Activated CD8-positive, alpha-beta memory T cell treated with anti-CD3 and anti-CD28 coated beads for 4 hours (primary cell): ENCODE results near the gene MARCHF7.
"Not testable (repeated sequence)": the region's sequence is repeated elsewhere in the genome, so short reads cannot be mapped to it uniquely, and the experiment has no call there.

Experiments
- DNase-seq, 2 donors: peaks; one replicate each; pipeline ENCODE4 v3.0.0-alpha.2; 2020; ENCODE audit warnings: low read depth in 2 of 2

The MARCHF7 gene, protein sequence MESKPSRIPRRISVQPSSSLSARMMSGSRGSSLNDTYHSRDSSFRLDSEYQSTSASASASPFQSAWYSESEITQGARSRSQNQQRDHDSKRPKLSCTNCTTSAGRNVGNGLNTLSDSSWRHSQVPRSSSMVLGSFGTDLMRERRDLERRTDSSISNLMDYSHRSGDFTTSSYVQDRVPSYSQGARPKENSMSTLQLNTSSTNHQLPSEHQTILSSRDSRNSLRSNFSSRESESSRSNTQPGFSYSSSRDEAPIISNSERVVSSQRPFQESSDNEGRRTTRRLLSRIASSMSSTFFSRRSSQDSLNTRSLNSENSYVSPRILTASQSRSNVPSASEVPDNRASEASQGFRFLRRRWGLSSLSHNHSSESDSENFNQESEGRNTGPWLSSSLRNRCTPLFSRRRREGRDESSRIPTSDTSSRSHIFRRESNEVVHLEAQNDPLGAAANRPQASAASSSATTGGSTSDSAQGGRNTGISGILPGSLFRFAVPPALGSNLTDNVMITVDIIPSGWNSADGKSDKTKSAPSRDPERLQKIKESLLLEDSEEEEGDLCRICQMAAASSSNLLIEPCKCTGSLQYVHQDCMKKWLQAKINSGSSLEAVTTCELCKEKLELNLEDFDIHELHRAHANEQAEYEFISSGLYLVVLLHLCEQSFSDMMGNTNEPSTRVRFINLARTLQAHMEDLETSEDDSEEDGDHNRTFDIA

DNA sequence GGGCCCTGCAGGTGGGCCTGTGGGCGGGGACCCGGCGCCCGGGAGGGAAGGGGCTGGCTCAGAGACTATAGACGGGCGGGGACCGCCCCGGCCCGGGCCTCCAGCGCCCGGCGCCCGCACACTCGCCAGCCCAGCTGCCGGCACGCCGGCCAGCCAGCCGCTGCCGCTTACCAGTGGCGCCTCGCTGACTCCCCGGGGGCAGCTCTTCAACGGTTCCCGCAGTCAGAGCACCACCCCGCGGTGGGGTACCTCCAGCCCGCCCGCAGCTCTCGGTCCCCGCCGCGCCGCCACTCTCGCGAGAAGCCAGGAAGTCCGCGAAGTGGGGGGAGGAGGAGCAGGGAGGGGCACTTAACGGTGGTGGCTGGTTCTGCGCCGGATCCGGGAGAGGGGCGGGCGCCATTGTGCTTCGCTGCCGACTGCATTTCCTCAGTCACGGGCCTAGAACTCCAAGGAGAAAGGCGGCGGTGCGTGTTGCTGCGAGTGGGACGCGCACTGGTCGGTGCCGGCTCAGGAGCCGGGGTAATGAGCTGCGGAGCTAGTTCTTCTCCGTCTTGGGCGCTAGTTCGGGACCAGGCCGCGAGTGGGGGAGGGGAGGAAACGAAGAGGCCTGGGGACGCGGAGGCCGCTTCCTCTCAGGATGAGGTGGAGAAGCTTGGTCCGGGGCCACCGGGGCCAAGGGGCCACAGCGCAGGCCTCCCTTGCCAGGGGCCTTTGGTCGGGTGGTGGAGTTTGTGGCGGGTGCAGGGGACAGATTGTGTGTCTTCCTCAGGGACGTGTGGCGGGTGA lies at the start of gene MARCHF7:
Gene MARCHF7, plus strand, starts transcription at position 364 of the 786 bp plus-strand sequence. CDS start 16,517 bp downstream, outside the sequence.
- peak; percentile 93 to 94 for DNase-seq

DNA sequence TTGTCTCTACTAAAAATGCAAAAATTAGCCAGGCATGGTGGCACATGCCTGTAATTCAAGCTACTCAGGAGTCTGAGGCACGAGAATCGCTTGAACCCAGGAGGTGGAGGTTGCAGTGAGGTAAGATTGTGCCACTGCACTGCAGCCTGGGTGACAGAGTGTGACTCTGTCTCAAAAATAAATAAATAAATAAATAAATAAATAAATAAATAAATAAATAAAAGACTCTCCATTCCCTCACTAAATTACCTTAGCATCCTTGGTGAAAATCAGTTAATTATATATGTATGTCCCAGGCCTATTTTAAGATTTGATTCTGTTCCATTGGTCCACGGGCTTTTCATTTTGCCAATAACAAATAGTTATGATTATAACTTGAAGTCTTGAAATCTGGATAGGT lies 44.9 kb upstream of the MARCHF7 start:
- not testable (repeated sequence) for DNase-seq

DNA sequence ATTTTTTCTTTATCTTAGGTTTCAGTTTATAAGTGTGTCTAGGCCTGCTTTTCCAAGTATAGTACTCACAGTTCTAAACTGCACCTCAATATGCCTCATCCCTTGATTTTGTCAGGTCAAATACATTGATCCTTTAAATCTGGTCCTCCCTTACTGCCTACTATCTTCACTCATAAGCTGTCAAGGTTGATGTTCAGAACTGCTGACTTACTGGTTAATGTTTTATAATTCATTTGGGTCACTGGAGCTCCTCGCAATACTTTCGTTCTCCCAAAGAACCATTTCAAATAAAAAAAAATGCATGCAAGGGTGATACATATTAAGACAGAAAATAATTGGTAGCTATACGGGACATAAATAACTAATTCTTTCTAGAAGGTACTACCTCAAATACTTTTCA lies 41.3 kb upstream of the MARCHF7 start:
- no peak for DNase-seq

DNA sequence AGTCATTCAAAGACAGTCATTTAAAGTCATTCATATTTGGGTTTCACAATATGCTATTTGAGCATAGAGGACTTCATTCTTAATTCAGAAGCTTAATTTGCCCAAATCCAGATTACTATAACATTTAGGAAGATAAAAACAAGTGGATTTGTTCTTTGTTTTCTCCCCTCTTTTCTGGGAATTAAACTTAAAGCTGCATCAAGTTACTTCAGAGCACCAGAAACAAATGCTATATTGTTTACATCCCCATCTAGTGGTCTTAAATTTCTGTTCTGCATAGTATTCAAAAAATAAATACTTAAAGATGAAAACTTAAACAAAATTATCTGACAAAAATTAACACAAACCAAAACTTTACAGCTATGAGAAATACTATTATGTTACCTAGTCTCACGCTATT lies 34.7 kb upstream of the MARCHF7 start:
- no peak for DNase-seq

DNA sequence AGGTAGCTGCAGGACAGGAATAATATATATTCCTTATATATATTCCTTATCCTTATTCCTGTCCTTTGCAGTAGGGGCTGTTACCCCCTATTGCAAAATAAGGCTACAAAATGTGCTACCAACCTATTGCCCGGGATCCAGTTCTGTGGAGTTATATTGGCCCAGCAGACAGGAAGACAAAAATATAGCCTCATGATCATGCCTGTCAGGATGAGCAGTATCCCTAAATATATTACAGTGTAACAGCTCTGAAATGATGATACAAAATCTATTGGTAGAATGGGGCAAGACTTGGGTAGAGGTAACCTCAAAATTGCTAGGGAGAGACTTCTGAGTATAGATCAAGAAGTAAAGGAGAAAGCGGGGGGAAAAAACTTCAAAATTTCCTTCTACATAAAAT lies 31.6 kb upstream of the MARCHF7 start:
- no peak for DNase-seq

DNA sequence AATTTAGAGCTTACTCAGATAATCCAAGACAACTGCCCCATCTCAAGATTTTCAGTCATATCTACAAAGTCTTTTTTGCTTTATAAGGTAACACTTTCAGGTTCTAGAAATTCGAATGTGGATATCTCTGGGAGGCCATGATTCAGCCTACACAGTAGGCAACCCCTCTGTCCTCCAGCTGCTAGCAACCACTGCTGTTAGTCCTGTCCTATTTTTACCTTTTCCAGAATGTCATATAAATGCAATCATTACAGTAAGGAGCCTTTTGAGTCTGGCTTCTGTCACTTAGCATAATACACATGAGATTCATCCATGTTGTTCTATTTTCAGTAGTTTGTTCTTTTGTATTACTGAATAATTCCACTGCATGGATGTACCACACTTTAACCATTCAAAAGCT lies 28.5 kb upstream of the MARCHF7 start:
- DNase-seq = no peak

DNA sequence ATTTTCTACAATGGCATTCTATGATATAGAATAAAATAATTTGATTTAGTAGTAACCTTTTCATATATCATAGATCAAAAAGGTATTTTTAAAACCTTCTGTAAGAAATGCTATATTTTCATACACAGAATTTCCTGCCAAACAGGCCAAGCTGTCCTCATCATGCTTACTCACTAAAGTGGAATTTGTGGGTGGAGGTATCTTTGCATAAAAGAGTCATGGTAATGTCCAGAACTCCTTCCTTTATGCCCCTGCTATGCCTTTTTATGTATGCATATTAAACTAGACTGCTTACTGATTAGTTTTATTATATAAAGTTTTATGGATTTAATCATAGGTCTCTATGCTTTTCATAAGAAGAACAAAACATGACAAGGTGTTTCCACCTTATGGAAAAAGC lies 27.5 kb upstream of the MARCHF7 start:
- DNase-seq = no peak

DNA sequence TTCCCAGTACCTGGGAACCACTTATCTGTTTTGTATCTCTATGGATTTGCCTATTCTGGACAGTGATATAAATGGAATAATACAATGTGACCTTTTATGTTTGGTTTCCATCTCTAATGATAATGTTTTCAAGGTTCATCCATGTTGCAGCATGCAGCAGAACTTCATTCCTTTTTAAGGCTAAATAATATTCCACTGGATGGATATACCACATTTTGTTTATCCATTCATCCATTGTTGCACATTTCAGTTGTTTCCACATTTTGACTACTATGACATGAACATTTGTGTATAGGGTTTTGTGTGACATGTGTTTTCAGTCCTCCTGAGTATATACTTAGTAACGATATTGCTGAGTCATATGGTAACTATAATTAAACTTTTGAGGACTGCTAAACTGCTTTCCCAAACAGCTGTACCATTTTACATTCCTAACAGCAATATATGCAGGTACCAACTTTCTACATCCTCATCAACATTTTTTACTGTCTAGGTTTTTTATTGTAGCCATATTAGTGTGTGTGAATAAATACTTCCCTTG lies 17.7 kb upstream of the MARCHF7 start:
- DNase-seq = no peak

DNA sequence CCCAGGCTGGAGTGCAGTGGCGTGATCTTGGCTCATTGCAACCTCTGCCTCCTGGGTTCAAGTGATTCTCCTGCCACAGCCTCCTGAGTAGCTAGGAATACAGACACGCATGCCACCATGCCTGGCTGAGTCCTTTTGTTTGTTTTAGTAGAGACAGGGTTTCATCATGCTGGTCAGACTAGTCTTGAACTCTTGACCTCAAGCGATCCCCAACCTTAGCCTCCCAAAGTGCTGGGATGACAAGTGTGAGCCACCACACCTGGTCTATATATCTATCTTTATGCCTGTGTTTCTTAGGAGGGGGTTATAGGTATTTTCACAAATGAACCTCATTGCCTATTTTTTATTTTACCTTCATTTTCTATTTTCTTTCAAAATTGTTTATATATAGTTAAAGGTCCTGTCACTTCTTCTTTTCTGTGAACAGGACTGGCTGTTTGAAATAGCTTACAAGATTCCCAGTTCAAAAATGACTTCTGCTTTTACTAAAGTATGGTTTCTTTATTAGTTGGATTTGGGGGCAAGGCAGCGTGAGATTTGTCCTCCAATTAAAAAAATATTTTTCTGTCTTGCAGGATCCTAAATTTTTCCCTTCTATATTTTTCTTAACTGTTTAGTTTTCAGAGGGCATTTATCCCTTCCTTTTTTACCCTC lies 16.4 kb upstream of the MARCHF7 start:
- DNase-seq = no peak

DNA sequence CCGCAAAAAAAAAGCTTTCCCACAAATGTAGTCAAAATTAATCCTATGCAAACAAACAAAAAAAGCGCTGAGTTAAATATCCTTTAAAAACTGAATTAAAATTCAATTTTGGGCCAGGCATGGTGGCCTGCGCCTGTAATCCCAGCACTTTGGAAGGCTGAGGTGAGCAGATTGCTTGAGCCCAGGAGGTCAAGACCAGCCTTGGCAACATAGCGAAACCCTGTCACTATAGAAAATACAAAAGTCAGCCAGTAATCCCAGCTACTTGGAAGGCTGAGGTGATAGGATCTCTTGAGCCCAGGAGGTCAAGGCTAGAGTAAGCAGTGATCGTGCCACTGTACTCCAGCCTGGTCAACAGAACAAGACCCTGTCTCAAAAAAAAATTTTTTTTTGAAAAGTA lies 8.8 kb upstream of the MARCHF7 start:
- DNase-seq = no peak

DNA sequence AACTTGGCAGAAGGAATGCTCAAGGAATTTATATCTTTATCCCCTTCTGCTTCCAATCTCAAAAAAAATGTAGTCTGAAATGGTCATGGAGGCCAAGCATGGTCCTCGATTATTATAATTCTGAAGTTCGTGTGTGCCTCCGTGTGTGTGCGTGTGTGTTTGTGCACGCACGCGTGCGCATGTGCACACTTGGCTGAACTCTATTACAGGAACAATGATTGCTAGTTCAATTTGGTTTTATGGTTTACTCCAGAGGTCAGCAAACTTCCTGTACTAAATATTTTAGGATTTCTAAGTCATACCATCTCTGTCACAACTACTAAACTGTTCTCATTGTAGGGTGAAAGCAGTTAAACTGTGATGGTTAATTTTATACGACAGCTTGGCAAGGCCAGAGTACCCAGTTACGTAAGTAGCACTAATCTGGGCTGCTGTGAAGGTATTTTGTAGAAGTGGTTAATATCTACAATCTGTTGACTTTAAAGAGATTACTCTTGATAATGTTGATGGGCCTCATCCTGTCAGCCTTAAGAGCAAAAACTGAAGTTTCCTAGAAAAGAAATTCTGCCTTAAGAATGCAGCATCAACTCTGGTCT lies 5.8 kb upstream of the MARCHF7 start:
- no peak for DNase-seq

DNA sequence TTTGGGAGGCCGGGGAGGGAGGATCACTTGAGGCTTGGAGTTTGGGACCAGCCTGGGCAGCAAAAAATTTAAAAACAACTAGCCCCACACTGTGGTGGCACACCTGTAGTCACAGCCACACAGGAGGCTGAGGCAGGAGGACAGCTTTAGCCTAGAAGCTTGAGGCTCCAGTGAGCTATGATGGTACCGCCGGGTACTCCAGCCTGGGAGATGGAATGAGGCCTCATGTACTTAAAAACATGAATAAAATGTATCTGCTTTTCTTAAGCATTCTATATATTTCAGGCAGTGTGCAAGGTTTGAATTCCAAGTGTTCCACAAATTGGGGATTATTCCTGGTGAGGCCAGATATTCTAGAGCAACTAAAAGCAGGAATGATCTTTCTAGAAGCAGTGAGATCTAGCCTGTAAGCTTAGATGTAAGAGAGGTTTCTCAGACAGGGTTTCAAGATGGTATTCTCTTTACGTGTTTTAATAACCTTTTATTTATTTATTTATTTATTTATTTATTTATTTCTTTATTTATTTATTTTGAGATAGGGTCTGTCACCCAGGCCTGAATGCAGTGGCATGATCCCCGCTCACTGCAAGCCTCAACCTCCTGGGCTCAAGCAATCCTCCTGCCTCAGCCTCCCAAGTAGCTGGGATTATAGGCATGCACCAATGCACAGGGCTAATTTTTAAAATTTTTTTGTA lies 4.1 kb upstream of the MARCHF7 start:
- DNase-seq = no peak

DNA sequence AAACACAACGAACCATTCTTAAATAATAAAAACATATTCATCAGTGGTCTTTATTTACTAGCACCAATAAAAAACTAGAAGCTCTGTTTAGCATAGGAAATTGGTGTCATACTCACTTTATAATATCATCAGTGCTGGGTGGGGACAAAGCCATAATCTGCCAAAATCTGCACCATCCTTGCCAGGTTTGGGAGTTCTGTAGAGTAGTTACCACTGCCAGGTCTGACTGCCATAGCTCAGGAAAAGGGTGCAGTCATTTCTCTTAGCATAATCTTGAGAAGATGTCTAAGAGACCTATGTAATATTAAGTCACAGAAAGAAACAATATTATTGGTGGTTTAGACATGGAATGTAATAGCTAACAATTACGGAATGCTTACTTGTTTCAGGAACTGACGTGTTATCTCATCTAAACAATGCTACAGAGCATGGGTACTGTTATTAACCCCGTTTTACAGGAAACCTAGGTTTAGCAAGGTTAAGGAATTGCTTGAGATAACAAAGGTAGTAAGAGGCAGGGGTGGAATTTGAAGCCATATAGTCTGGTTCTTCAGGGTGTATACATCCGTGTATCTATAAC lies 1.6 kb upstream of the MARCHF7 start:
- no peak for DNase-seq

DNA sequence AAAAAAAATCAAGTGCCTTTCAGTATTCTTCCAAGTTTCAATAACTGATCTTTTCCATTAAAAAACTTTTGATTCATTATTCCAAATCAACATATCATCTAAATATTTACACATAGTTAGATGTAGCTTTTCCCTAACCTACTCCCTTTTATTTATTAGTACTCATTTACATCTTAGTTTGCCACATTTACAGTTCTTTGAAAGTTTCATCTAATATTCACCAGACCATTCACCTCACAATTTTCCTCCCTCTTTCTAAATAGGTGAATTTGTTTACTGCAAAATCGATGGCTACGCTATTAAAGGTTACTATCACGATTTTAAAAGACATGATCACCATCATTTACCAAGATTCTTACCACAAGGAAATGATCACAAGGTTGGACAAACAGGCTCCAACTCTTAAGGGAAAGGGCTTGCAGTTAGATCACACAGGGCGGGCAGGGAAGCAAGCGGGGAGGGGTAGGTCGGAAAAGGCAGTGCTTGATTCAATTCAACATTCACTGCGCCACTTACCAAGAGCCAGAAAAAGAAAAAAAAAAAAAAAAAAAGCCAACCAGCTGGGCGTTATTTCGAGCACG lies 654 bp upstream of the MARCHF7 start:
- DNase-seq = no peak

DNA sequence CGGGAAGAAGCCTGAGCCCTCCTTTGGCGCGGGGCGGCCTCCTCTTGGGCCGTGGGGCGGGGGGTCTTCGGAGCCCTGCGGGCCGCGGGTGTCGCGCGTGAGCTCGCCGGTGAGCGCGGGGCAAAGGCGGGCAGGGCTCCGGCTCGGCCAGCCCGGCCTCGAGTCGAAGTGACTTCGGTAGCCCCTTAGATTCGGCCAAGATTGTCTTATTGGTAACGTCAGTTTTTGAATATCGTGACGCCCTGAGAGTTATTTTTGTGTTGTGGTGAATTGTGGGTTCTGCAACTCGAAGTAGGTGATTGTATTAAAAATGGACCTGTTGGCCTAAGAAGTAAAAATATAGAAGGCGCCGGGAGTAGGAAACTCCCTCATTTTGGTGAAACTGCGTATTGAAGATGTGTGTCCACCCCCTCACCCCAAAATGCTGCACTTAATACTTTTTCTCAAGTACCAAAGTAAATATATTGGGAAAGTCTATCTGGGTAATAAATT lies 669 bp downstream of the MARCHF7 start:
- DNase-seq = no peak

DNA sequence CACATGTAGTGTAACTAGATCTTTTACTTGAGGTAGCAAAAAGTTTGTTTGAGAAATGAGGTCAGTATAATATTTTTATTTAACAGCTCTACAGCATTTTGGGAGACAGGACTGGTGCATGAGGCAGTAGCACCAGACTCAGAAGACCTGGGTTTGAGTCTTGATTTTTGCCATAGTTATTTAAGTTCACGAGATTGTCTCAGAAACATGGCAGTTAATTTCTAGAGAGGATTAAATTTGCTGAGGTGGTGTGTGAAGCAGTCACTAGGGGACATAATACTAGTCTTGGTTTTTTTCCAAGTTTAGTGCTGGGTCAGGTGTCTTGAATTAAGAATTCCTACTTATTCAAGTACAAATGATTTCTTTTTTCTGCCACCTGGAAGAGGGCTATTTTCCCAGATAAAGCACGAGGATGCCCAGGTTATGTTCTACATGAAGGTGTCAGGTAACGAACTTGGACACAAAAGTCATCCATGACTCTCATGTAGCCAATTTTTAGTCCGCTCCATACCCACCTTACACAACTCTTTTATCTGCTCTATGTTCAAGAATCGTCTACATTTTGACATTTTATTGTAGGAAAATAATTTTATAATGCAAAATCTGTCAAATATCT lies 1.4 kb downstream of the MARCHF7 start:
- no peak for DNase-seq

DNA sequence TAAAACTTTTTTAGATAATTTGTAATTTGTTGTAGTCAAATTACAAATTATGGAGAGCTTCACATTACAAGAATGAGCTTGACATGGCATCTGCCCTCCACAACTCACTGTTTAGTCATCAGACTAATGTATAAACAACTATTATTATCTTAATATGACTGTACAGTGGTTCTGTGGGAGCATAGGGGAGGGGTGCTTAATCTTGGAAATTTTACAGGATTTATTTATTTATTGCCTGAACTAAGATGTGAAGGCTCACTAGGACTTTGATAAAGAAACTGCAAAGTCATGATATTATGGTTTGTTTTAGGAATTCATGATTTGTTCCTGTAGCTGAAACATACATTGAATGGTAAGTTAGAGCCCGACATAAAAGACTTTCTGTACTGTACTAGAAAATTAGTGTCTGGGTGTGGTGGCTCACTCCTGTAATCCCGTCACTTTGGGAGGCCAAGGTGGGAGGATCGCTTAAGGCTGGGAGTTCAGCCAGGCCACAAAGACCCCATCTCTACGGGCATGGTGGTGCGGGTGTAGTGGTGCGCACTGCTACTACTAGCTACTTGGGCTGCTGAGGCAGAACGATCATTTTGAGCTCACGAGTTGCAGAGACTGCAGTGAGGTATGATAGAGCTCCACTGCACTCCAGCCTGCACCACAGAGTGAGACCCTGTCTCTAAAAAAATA lies 2.1 kb downstream of the MARCHF7 start:
- no peak for DNase-seq

DNA sequence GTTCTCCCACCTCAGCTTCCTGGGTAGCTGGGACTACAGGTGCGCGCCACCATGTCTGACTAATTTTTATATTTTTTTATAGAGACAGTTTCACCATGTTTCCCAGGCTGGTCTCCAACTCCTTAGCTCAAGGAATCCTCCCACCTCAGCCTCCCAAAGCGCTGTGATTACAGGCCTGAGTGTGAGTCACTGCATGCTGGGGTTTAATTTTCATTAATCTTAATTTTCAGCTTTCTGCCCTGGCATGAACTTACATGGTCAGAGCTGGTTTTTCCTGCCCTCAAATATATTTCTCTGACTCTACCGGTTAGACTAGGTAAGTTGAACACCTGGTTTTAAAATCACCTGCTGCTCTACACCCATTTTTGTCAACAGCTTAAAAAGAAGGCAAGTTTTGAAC lies 3.1 kb downstream of the MARCHF7 start:
- DNase-seq = no peak

DNA sequence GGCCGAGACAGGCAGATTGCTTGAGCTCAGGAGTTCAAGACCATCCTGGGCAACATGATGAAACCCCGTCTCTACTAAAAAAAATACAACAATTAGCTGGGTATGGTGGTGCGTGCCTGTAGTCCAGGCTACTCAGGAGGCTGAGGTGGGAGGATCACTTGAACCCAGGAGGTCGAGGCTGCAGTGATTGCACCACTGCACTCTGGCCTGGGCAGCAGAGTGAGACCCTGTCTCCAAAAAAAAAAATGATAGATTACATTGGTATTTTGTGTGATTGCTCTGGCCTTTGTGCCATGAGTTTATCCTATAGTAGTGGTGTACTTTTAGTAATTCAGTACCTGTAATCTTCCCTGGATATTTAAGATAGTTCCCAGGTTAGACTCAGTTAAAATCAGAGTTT lies 4.1 kb downstream of the MARCHF7 start:
- not testable (repeated sequence) for DNase-seq
